Measurements from ENCODE around the gene KCNE1.
"Not testable (repeated sequence)": the region's sequence is repeated elsewhere in the genome, so short reads cannot be mapped to it uniquely, and the experiment has no call there.

DNA sequence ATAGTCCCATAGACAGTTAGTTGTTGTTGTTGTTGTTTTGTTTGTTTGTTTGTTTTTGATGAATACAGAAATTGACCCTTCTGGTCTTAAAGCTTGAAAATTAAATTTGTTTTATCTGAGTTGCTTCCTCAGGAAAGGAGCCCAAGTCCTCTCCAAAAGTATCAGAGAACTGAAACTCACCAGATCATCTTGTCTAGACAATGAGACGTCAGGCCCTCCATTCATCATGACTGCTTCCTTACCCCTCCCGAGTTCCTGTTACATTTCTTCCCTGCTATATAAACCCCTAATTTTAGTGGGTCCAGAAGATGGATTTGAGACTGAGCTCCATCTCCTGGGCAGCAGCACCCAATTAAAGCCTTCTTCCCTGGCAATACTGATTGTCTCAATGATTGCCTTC is 105.3 kb downstream of the KCNE1 start:
- TF ChIP-seq EP300, CTCF (IDR thresholded peaks at IDR 0.05): not testable (repeated sequence)

Measured in tibial nerve (tissue), 4 donors.